ENCODE results near the gene SLC13A4. TPM values are rescaled to one million over a fixed set of nuclear protein-coding genes. Genes with fewer than 3 reads are reported as not detected.
"Not testable (repeated sequence)": the region's sequence is repeated elsewhere in the genome, so short reads cannot be mapped to it uniquely, and the experiment has no call there.

Gene SLC13A4
- total RNA-seq, 4 donors from 2014 or later = not detected

DNA sequence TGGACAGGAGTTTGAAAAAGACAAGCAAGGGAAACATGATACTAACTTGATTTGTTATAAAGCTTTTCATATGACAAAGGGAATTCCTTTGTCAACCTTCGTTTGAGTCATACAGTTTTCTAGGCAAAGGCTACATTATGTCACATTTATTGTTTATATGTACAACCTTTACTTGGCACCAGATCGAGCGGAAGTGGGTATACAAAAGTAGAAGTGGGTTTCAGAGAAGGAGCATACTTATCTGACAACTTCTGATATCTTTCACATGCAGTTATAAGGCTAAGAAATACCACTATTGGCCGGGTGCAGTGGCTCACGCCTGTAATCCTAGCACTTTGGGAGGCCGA is 54.7 kb downstream of the SLC13A4 start:
- no peaks in the 10 kb centered on the region for H3K27me3 ChIP-seq
- no peaks in the 10 kb centered on the region for H3K9me3 ChIP-seq
- H3K27ac ChIP-seq = peak overlapping the region; percentile 47 to 62 (median 55)
- no peak for TF ChIP-seq POLR2A (IDR thresholded peaks at IDR 0.05)
- TF ChIP-seq, protein P1, sequence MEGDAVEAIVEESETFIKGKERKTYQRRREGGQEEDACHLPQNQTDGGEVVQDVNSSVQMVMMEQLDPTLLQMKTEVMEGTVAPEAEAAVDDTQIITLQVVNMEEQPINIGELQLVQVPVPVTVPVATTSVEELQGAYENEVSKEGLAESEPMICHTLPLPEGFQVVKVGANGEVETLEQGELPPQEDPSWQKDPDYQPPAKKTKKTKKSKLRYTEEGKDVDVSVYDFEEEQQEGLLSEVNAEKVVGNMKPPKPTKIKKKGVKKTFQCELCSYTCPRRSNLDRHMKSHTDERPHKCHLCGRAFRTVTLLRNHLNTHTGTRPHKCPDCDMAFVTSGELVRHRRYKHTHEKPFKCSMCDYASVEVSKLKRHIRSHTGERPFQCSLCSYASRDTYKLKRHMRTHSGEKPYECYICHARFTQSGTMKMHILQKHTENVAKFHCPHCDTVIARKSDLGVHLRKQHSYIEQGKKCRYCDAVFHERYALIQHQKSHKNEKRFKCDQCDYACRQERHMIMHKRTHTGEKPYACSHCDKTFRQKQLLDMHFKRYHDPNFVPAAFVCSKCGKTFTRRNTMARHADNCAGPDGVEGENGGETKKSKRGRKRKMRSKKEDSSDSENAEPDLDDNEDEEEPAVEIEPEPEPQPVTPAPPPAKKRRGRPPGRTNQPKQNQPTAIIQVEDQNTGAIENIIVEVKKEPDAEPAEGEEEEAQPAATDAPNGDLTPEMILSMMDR (IDR thresholded peaks at IDR 0.05 in 4 of 5, conservative IDR thresholded peaks at IDR 0.05 in 1 of 5) = no peak
- ATAC-seq (no peak), DNase-seq (no peak)
- in situ Hi-C loops (cut with MboI; ENCODE audit: low sequenced_read_pairs in 4 of 4) = loop anchor here in 3 of 4 donors (10.0 to 25.0 kb wide), 3 partner anchors 121 to 339 kb away; no protein-coding TSS in a partner anchor
- intact Hi-C loops (cut with DNase I; ENCODE audit: low total_unique reads) = loop anchor here (2.0 kb wide), 1 partner anchor 81 kb away; no protein-coding TSS in a partner anchor
- H3K36me3 ChIP-seq = no peaks in the 10 kb centered on the region
- no peak overlapping the region for H3K4me3 ChIP-seq
- peaks cover 67 to 80% of the 10 kb centered on the region in 2 donors for H3K4me1 ChIP-seq

- H3K27ac ChIP-seq = peak overlapping the region; percentile 47 to 62 (median 55)
- DNase-seq = no peak
- no peaks in the 10 kb centered on the region for H3K36me3 ChIP-seq
- peaks cover 61 to 80% of the 10 kb centered on the region in 2 donors for H3K4me1 ChIP-seq
- H3K27me3 ChIP-seq = no peaks in the 10 kb centered on the region
- H3K9me3 ChIP-seq = no peaks in the 10 kb centered on the region
- ATAC-seq = peak; percentile 68 to 71
- no peak overlapping the region for H3K4me3 ChIP-seq
- intact Hi-C loops (cut with DNase I; ENCODE audit: low total_unique reads) = loop anchor here (2.0 kb wide), 1 partner anchor 82 kb away; no protein-coding TSS in a partner anchor
- in situ Hi-C loops (cut with MboI; ENCODE audit: low sequenced_read_pairs in 4 of 4) = loop anchor here in 3 of 4 donors (10.0 to 25.0 kb wide), 3 partner anchors 122 to 340 kb away; no protein-coding TSS in a partner anchor
- TF ChIP-seq, protein P1 (IDR thresholded peaks at IDR 0.05 in 4 of 5, conservative IDR thresholded peaks at IDR 0.05 in 1 of 5) = peak; percentile 65 to 83 (median 75)
- TF ChIP-seq POLR2A (IDR thresholded peaks at IDR 0.05) = no peak
These were observed 55.2 kb downstream of the SLC13A4 start for GRCh38 chr7:135672560-135673359.

DNA sequence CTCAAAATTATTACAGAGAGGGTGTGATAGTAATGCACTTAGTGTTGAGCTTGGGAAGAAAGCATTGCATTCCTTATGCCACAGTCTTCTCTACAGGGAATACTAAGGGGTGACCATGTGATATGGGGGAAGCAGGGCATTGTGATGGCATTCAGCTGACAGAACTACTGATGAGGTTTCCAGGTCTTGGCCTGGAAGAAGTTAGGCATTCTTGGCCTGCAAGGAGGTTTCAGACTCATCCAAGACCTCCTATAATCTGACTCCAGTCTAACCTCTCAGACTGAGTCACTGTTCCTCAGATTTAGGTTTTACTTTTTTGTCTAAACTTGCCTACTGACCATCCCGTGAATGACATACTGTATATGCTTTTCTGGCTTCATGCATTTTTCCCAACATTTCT is 57.8 kb downstream of the SLC13A4 start:
- intact Hi-C loops (cut with DNase I; ENCODE audit: low total_unique reads) = no loop called here
- H3K27me3 ChIP-seq = no peaks in the 10 kb centered on the region
- peak in 1 of 2 donors; percentile 49 for ATAC-seq
- H3K36me3 ChIP-seq = no peaks in the 10 kb centered on the region
- no peaks in the 10 kb centered on the region for H3K9me3 ChIP-seq
- no peak overlapping the region for H3K4me3 ChIP-seq
- in situ Hi-C loops (cut with MboI; ENCODE audit: low sequenced_read_pairs in 4 of 4) = loop anchor here in 3 of 4 donors (10.0 to 25.0 kb wide), 3 partner anchors 125 to 342 kb away; no protein-coding TSS in a partner anchor
- DNase-seq = no peak
- H3K27ac ChIP-seq = peak overlapping the region; percentile 39 to 70 (median 56)
- TF ChIP-seq, protein P1 (IDR thresholded peaks at IDR 0.05 in 4 of 5, conservative IDR thresholded peaks at IDR 0.05 in 1 of 5) = no peak
- TF ChIP-seq POLR2A (IDR thresholded peaks at IDR 0.05) = no peak
- H3K4me1 ChIP-seq = peaks cover 56 to 77% of the 10 kb centered on the region in 2 donors

- no peak overlapping the region for H3K4me3 ChIP-seq
- TF ChIP-seq, protein P1 (IDR thresholded peaks at IDR 0.05 in 4 of 5, conservative IDR thresholded peaks at IDR 0.05 in 1 of 5) = no peak
- no peak for TF ChIP-seq POLR2A (IDR thresholded peaks at IDR 0.05)
- intact Hi-C loops (cut with DNase I; ENCODE audit: low total_unique reads) = no loop called here
- DNase-seq (no peak), ATAC-seq (peak; percentile 22 to 47)
- H3K36me3 ChIP-seq = no peaks in the 10 kb centered on the region
- H3K9me3 ChIP-seq = no peaks in the 10 kb centered on the region
- H3K27ac ChIP-seq = peak overlapping the region; percentile 39 to 70 (median 56)
- in situ Hi-C loops (cut with MboI; ENCODE audit: low sequenced_read_pairs in 4 of 4) = loop anchor here (10.0 to 25.0 kb wide), 4 partner anchors 125 to 343 kb away; partner anchors contain the start of gene MTPN (in 1 of the 4)
- no peaks in the 10 kb centered on the region for H3K27me3 ChIP-seq
- H3K4me1 ChIP-seq = peaks cover 56 to 79% of the 10 kb centered on the region in 2 donors
These were observed 58.2 kb downstream of the SLC13A4 start for GRCh38 chr7:135669774-135670173.

DNA sequence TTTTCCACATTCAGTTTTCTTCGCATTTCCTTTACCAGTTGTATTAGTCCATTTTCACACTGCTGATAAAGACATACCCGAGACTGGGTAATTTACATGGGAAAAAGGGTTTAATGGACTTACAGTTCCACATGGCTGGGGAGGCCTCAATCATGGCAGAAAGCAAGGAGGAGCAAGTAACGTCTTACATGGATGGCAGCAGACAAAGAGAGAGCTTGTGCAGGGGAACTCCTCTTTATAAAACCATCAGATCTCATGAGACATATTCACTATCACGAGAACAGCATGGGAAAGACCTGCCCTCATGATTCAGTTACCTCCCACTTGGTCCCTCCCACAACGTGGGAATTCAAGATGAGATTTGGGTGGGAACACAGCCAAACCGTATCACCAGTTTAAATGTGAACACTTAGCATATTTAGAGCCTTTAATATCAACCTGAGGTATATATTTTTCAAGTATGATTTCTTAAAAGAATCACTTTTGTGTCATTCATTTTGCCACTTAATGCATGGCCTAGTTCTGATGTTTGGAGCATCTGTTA is 59.1 kb downstream of the SLC13A4 start:
- peak overlapping the region in 2 of 4 donors; percentile 47 to 66 for H3K27ac ChIP-seq
- intact Hi-C loops (cut with DNase I; ENCODE audit: low total_unique reads) = not testable (repeated sequence)
- in situ Hi-C loops (cut with MboI; ENCODE audit: low sequenced_read_pairs in 4 of 4) = loop anchor here in 2 of 4 donors (10.0 to 25.0 kb wide), 2 partner anchors 306 to 343 kb away; partner anchors contain the start of gene MTPN (in 1 of the 2)

DNA sequence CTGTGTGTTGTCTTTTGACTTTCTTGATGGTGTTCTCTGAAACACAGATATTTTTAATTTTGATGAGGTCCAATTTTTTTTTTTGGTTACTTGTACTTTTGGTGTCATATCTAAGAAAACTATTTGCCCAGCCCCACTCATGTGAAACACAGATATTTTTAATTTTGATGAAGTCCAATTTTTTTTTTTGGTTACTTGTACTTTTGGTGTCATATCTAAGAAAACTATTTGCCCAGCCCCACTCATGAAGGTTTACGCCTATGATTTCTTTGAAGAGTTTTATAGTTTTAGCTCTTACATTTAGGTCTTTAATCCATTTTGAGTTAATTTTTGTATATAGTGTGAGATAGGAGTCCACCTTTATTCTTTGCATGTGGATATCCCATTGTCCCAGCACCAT is 60.4 kb downstream of the SLC13A4 start:
- in situ Hi-C loops (cut with MboI; ENCODE audit: low sequenced_read_pairs in 4 of 4) = loop anchor here in 2 of 4 donors (10.0 to 25.0 kb wide), 2 partner anchors 307 to 345 kb away; partner anchors contain the start of gene MTPN (in 1 of the 2)
- intact Hi-C loops (cut with DNase I; ENCODE audit: low total_unique reads) = not testable (repeated sequence)
- peak overlapping the region in 2 of 4 donors; percentile 54 to 57 for H3K27ac ChIP-seq

More for the DNA sequence above, 59.1 kb downstream of the SLC13A4 start:
- H3K9me3 ChIP-seq, H3K4me3 ChIP-seq, ATAC-seq, H3K27me3 ChIP-seq, H3K36me3 ChIP-seq, DNase-seq: not testable (repeated sequence)
- H3K4me1 ChIP-seq = peaks cover 60 to 82% of the 10 kb centered on the region in 2 donors

More for the DNA sequence above, 60.4 kb downstream of the SLC13A4 start:
- not testable (repeated sequence) for H3K9me3 ChIP-seq, H3K36me3 ChIP-seq, ATAC-seq, H3K27me3 ChIP-seq, DNase-seq, H3K4me3 ChIP-seq
- H3K4me1 ChIP-seq = peaks cover 59 to 82% of the 10 kb centered on the region in 2 donors

Measured in gastrocnemius medialis (tissue), 4 donors.